Activated naive CD4-positive, alpha-beta T cell treated with anti-CD3 and anti-CD28 coated beads, Interleukin-2, amount 50 U/mL, for 72 hours (primary cell): ENCODE measurements around the gene HGF. TPM values are rescaled to one million over a fixed set of nuclear protein-coding genes. Genes with fewer than 3 reads are reported as not detected.

Source experiments
- ATAC-seq, 2 donors: fragments of 150-1000 bp; cut with Tn5 transposase; 2 replicates each; pipeline ENCODE4 v1.10.0; 2021; ENCODE audit warnings: mild to moderate bottlenecking in 2 of 2, moderate library complexity in 2 of 2
- DNase-seq, 2 donors: peaks; one replicate each; pipeline ENCODE4 v3.0.0; 2021 to 2022; ENCODE audit warnings: low spot score in 2 of 2
- H3K27ac Mint-ChIP-seq, 2 donors: one replicate each; pipeline ENCODE4 v1.8.0; 2022; ENCODE audit warnings: mild to moderate bottlenecking in 2 of 2, mixed read lengths in 2 of 2
- H3K36me3 Mint-ChIP-seq, 2 donors: one replicate each; pipeline ENCODE4 v1.8.0; 2022; ENCODE audit warnings: mixed read lengths in 2 of 2
- H3K9me3 Mint-ChIP-seq, 2 donors: one replicate each; pipeline ENCODE4 v1.8.0; 2022; ENCODE audit warnings: mixed read lengths in 2 of 2
- total RNA-seq, 2 donors: library from RNA; stranded (reverse); gene quantifications; one replicate each; pipeline ENCODE4 v1.2.3, GENCODE V29; 2022

HGF gene
- total RNA-seq, 2 donors from 2014 or later, result 0.06 TPM; not detected in 1

DNA sequence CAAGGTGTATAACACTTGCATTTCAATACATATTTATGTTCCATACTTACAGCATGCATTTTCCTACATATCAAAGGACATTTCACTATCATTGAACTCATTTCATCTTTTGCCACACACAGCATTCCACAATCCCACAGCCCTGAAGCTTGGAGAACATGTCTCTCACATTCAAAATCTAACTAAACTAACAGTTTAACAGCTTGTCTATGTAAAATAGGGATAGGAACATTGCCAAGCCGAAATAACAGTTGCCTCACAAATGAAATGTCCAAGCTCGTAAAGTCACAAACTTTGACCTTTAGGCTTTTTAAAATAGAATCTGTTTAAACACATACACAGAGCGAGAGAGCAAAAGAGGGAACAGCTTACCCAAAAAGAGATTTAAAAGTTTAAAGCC, 65.3 kb downstream of the HGF start:
- peaks cover 0 to 8% of the 10 kb centered on the region in 2 donors for H3K9me3 Mint-ChIP-seq
- no peak overlapping the region for H3K27ac Mint-ChIP-seq
- DNase-seq (no peak), ATAC-seq (no peak)
- no peaks in the 10 kb centered on the region for H3K36me3 Mint-ChIP-seq

DNA sequence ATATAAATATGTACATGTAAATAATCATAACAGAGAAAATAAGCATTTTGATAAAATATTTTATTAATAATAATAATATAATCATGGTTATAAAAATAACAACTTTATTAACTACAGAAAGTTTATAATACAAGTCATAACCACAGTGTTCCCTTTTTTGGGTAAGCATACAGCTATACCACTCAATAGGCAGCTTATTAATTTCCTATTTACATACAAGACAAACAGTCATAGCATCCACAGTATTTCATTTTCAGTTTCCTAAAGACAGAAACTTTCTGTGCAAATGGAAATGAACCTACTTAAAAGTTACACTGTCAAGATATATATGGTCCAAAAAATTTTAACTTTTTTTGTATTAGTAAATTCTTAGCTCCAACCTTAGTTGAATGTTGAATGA, 70.9 kb downstream of the HGF start:
- Mint-ChIP-seq H3K36me3 (no peaks in the 10 kb centered on the region), H3K27ac (no peak overlapping the region), H3K9me3 (no peaks in the 10 kb centered on the region)
- DNase-seq (no peak), ATAC-seq (no peak)

DNA sequence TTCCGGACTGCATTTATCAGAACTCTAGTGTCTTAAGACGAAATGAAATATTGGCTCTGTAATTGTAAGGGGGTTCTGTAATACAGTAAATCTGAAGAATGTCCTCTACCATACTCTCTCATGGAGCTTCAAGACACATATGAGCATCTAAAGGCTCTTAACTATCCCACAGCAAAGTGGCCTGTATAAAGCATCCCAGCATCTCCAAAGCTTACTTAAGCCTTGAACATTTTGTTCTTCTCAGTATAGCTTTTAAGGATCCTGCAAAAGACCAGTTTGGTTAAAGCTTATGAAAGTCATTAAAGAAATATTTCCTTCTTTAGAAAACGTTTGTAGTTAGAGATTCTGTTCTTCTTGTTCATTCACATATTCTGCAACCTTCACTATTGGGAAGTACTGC, 75.1 kb downstream of the HGF start:
- DNase-seq (no peak), ATAC-seq (no peak)
- Mint-ChIP-seq H3K36me3 (no peaks in the 10 kb centered on the region), H3K9me3 (peaks cover 4 to 8% of the 10 kb centered on the region in 2 donors), H3K27ac (no peak overlapping the region)

DNA sequence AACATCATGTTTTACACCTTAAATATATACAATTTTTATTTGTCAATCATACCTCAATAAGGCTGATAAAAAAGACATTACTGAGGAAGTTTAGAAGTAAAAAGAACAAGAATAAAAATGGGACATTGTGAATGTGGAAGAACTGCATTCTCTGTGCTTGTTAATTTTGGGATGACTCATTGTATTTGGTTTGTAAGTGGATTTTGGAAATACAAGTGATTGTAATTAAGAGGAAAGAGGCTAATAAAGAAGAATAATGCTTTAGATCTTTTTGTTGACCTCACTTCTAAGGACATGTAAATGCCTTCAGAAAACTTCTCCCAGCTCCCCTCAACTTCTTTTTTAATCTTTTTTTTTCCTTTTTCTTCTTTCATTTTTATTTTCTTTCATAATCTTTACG, 76.0 kb downstream of the HGF start:
- no peak for DNase-seq
- H3K36me3 Mint-ChIP-seq, result no peaks in the 10 kb centered on the region
- ATAC-seq, result no peak
- no peak overlapping the region for H3K27ac Mint-ChIP-seq
- H3K9me3 Mint-ChIP-seq, result peaks cover 9 to 12% of the 10 kb centered on the region in 2 donors

DNA sequence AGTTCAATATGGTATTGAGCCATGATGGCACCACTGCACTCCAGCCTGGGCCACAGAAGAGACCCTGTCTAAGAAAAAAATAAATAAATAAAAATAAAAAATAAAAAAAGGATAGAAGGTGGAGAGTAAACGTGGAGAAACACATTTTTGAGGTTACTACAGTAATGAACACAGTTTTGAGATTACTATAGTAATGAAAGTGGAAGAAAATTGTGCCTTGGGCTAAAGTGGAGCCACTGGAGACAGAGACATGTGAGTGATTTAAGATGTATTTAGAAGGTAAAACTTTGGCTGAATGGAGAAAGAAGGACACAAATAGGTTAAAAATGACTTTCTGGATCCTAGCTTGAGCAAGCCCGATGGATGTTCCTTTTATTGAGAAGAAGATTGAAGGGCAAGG, 76.8 kb downstream of the HGF start:
- DNase-seq, result no peak
- H3K36me3 Mint-ChIP-seq, result no peaks in the 10 kb centered on the region
- H3K27ac Mint-ChIP-seq, result no peak overlapping the region
- no peak for ATAC-seq
- peaks cover 12 to 20% of the 10 kb centered on the region in 2 donors for H3K9me3 Mint-ChIP-seq

DNA sequence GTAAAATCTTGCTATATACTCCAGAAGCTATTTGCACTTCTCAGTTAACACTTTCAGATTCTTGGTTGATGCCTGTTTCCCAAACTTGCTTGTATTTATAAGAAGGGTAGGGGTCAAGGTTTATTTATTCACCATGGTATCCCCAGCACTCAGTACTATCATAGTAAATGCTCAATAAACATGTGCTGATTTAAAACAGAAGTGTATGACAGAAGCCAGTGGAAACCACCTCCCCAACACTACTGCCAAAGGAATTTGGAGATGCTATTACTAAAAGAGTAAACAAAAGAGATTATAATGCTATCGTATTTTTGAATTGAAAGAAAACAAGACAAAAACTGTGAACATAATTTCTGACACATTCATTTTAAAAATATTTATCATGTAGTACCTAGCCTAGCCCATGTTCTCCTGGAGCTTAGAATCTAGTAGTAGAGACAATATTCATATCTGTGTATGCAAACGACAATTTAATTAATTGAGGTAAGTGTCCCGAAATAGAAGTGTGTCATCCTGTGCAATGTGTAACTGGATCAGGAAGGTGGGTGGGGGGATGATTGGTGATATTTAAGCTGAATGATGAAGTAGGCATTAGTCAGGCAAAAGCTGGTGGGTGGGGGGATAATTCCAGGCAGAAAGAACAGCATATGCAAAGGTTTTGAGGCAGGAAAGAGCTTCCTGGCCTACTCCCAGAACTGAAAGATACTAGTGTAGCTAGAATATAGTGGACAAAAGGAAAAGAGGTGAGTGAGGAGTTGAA, 77.5 kb downstream of the HGF start:
- Mint-ChIP-seq H3K36me3 (no peaks in the 10 kb centered on the region), H3K9me3 (peaks cover 12 to 21% of the 10 kb centered on the region in 2 donors), H3K27ac (no peak overlapping the region)
- no peak for ATAC-seq
- no peak for DNase-seq

DNA sequence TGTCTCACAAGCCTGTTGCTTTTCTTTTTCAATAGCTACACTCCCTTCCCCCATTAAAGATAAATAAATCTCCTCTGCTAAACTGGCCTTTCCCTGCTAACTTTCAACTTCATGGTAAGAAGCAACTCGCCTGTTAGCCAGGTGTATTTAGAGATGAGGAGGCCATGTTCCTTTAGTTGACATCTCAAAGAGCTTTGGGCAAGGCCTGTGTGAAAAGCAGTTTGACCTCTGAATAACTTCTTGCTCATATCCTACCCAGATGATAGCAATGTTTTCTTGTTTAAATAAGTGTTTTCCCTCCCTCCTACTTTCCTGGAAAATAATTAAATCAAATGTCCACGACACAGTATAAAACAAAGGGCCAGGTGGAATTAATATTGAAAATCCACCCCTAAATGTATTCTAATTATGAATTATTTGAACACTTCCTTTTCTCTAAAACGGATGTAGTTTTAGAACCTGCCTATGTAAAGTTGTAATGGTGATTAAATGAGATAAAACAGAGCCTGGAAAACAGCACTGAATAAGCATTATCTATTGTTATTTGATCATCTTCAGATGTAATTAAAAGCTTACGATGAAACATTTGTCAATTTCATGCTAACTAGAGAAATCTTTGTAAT, 78.5 kb downstream of the HGF start:
- Mint-ChIP-seq H3K27ac (no peak overlapping the region), H3K36me3 (no peaks in the 10 kb centered on the region), H3K9me3 (peaks cover 12 to 21% of the 10 kb centered on the region in 2 donors)
- ATAC-seq (no peak), DNase-seq (no peak)

DNA sequence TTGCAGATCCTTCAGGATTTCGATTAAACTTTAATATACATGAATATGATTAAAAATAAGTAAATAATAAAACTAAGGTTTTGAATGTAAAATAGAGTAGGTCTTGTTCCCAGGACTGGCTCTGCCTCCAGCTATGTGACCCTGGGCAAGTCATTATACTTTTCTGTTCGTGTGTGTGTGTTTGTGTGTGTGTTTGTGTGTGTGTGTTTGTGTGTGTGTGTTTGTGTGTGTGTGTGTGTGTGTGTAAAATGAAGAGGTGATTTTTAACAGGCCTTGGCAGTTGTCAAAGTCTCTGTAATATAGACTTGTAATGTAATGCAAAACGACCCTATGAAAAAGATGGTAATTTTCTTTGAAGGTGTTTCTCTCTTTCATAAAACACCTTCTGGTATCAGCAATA, 79.2 kb downstream of the HGF start:
- H3K36me3 Mint-ChIP-seq, result no peaks in the 10 kb centered on the region
- DNase-seq, result no peak
- peaks cover 12 to 21% of the 10 kb centered on the region in 2 donors for H3K9me3 Mint-ChIP-seq
- no peak for ATAC-seq
- no peak overlapping the region for H3K27ac Mint-ChIP-seq

DNA sequence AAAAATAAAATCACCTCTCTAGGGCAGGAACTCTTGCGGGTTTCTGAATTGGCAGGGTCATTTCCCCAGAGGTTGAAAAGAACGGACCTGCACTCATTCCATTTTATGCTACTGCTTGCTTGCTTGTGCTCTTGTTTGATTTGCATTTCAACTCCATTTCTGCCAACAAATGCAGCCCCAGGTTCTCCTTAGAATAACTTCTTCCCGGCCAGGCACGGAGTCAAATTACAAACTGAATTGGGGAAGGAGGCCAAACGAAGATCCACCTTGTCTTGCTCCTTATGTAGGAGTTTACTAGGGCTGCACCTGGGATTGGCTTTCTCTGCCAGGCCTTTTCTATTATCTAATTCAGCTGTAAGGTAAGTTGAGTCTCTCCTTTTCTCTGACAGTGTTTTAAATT, 79.6 kb downstream of the HGF start:
- DNase-seq (no peak), ATAC-seq (no peak)
- no peak overlapping the region for H3K27ac Mint-ChIP-seq
- H3K36me3 Mint-ChIP-seq, result no peaks in the 10 kb centered on the region
- H3K9me3 Mint-ChIP-seq, result peaks cover 14 to 21% of the 10 kb centered on the region in 2 donors

DNA sequence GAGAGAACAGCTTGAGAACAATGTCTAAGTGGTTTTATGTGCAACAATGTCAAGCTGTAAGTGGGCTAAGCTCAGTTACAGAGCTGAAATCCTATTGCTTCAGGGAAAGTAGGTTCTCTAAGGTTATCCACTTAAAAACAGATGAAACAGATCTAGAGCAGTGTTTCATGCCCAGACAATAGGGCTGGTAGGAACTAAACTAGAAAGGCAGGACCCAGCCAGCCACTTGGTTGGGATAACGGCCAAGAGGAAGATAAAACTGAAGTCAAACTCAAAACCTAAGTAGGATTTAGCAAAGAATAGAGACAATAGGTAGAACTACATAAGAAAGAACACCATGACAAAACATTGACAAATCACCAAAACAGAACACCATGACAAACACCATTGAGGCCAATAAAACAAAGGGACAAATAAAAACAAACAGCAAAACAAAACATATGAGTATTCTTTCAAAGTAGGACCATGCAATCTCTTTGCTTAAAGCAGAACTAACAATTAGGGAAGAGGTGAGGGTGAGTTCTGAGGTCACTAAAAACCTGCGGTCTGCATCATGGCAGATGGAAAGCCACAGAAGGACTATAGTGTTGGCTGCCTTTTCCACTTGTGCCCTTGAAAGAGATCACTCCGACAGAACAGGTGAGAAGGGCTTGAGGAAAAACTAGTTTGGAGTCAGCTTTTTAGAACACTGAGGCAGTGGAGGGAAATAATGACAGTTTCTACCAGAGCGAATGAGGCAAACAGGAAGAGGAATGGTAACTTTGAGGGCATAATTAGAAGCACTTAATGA, 81.0 kb downstream of the HGF start:
- no peak for ATAC-seq
- DNase-seq, result no peak
- no peaks in the 10 kb centered on the region for H3K36me3 Mint-ChIP-seq
- no peak overlapping the region for H3K27ac Mint-ChIP-seq
- H3K9me3 Mint-ChIP-seq, result peaks cover 18 to 21% of the 10 kb centered on the region in 2 donors

DNA sequence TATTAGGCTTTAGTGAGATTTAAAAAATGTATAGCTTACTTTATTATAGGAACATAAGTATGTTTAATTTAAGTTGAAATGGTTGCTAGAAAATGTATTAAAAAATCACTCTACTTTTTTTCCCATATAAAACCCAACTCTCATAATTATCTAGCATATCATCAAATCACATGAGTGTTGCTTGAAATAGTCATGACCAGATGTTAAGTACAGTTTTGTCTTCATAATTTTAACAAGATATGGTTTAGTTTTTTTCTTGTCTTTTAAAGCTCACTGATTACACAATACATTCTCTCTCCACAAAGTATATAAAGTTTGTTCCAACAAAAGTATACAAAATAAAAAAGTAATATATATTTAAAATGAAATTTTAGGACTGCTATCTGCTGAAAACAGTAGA, 82.8 kb downstream of the HGF start:
- Mint-ChIP-seq H3K36me3 (no peaks in the 10 kb centered on the region), H3K27ac (no peak overlapping the region)
- no peak for ATAC-seq

DNA sequence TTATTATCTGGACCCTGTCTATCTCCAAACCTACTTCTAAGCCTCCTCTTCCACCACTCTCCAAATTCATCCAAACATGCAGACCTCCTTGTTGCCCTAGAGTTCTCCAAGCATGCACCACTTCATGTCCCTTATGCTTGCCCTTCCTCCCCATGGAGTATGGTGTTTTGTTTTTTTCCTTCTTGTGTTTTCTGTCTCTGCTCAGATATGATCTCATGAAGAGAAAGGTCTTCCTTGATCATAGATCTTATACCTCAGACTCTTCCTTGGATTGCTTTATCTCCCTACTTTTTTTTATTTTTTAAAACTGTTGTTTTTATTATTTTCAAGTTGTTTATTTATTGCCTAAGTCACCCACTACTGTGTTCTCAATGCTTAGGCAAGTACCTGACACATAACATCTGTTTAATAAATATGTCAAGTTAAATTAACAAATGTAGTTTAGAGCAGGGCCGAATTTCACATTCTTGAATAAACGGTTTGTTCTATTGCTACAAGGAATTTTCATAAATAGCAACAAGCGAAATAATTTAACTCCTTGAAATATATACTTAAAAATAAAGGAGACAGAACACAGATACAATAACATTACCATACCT, 84.5 kb downstream of the HGF start:
- Mint-ChIP-seq H3K9me3 (peaks cover 12 to 14% of the 10 kb centered on the region in 2 donors), H3K36me3 (no peaks in the 10 kb centered on the region), H3K27ac (no peak overlapping the region)
- ATAC-seq, result no peak
- no peak for DNase-seq

More for the DNA sequence above, 82.8 kb downstream of the HGF start:
- DNase-seq, result no peak
- H3K9me3 Mint-ChIP-seq, result peaks cover 14 to 16% of the 10 kb centered on the region in 2 donors

DNA sequence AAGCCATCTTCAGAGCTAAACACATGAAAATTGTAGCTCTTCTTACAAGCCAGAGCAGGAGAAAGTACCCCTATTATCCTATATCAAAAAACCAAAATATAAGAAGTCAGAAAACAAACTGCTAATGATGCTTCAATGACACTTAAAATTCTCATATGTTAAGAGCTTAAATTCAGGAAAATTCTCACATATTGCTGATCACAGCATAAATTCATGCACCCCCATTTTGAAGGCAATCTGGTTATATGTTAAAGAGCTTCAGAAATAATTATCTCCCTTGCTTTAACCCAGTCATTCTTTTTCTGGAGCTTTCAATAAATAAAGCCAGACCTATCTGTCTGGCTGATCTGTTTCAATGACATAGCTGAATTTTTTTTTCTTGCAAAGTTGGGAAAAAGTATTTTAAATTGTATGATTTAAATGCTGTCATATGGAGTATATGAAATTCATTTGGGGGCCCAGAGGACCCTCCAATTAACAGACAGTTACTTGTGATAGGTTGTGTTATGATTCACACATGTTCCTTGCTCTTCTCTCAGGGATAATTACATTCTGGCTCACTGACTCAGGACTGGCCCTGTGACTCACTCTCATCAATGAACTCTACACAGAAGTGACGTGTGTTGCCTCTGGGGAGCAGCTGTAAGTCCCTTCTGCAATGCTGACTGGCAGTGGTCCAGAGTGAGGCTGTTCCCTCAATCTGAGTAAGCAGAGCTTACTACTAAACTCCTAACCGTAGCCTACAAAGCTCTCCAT, 85.2 kb downstream of the HGF start:
- DNase-seq (no peak), ATAC-seq (peak; percentile 37 to 38)
- Mint-ChIP-seq H3K36me3 (no peaks in the 10 kb centered on the region), H3K27ac (no peak overlapping the region), H3K9me3 (peaks cover 12 to 16% of the 10 kb centered on the region in 2 donors)

DNA sequence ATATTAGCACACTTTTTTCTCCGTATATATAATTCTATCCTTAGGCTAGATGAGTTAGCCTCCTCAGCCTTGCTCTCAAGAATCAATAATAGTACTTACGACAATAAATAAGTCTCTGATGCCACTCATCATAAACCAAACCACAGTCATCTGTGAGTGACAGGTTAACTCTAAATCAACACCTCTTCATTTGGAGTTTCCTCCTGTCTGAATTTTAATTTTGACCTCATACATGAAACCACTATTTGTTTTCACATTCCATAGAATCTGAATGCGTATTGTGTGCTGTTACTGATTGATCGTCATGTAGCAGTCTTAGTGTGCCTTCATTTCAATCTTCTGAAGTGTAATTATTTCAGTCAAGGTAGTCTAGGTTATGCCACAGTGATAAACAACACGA, 85.8 kb downstream of the HGF start:
- no peaks in the 10 kb centered on the region for H3K36me3 Mint-ChIP-seq
- H3K27ac Mint-ChIP-seq, result no peak overlapping the region
- peaks cover 10 to 14% of the 10 kb centered on the region in 2 donors for H3K9me3 Mint-ChIP-seq
- no peak for ATAC-seq
- DNase-seq, result no peak

DNA sequence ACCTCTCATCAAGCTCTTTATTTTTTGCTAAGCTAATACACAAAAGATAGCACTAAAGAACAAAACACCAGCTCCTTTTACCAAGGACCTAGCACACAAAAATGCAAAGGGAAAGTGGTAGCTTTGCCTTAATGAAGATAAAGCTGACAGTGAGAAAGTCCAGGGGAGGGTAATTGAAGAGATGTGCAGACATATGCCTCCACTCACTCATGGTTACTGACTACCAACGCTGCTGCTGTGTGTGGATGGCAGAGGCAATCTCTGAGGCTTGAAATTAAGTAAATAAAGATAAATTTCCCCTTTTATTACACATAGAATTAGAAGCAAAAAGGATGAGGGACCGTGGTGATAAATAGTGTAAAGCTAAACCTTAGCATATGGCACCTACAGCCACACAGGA, 87.0 kb downstream of the HGF start:
- no peak for DNase-seq
- ATAC-seq, result no peak
- Mint-ChIP-seq H3K36me3 (no peaks in the 10 kb centered on the region), H3K9me3 (peaks cover 0 to 9% of the 10 kb centered on the region in 2 donors), H3K27ac (no peak overlapping the region)

DNA sequence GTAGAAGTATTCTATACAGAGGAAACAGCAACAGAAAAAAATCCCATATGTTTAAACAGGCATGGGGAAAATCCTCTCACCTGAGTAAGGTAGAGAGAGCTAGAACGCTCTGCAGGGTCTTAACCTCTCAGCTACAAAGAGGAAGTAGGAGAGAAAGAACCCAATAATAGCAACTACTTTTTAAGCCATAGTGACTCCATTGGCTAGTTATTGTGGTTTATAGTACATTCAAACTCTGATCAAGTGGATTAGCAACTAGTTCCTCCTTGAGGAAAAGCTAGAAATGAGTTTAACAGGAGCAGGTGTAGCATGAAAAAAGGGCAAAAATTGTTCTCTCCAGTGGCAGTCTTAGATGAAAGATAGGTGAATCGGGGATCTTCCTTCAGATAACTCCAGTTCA, 89.7 kb downstream of the HGF start:
- no peak for DNase-seq
- Mint-ChIP-seq H3K9me3 (peaks cover 5 to 15% of the 10 kb centered on the region in 2 donors), H3K36me3 (no peaks in the 10 kb centered on the region), H3K27ac (no peak overlapping the region)
- ATAC-seq, result no peak
